HG03025 (cell line): ENCODE data around the gene ADGRA1.
"Not testable (repeated sequence)": the region's sequence is repeated elsewhere in the genome, so short reads cannot be mapped to it uniquely, and the experiment has no call there.

Experiments used
- ATAC-seq: cut with Tn5 transposase; IDR thresholded peaks from one replicate; pipeline ENCODE4 v1.9.1; 2021; ENCODE audit warnings: mild to moderate bottlenecking, moderate library complexity; ENCODE audit not compliant: unreplicated experiment, low FRiP score

The ADGRA1 gene

GRCh38 chr10:133109711-133110110, 22.0 kb downstream of the ADGRA1 start:
- no peak for ATAC-seq

GRCh38 chr10:133110133-133110532, 22.4 kb downstream of the ADGRA1 start:
- no peak for ATAC-seq

DNA sequence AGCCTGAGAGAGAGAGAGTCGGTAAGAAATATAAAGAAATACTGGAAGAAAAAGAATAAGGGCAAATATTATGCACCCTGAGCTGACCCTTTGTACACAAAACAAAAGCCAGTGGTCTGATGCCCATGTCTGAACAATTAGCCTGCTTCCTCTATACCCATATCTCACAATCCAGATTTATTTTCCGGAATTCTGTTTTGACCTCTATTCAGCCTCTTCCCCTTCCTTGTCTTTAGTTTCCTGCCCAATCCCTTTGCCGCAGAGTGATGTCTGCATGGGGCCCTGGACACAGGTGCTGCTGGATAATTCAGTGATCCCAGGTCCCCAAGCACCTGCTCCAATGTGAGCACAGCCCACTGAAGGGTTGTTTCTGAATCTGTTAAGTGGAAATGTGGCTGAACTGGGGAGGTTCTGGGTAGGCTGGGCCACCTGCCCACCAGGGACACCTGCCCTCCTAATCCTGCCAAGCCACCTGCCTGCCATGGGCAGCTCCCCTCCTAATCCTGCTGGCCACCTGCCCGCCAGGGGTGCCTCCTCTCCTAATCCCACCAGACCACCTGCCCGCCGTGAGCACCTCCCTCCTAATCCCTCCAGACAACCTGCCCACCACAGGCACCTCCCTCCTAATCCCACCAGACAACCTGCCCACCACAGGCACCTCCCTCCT, 23.0 kb downstream of the ADGRA1 start:
- ATAC-seq: no peak

DNA sequence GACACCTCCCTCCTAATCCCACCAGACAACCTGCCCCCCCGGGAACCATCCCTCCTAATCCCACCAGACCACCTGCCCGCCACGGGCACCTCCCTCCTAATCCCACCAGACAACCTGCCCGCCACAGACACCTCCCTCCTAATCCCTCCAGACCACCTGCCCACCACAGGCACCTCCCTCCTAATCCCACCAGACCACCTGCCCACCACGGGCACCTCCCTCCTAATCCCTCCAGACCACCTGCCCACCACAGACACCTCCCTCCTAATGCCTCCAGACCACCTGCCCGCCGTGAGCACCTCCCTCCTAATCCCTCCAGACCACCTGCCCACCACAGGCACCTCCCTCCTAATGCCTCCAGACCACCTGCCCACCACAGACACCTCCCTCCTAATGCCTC, 23.9 kb downstream of the ADGRA1 start:
- not testable (repeated sequence) for ATAC-seq

- no peak for ATAC-seq
Measured at GRCh38 chr10:133113146-133113830, 25.6 kb downstream of the ADGRA1 start.

DNA sequence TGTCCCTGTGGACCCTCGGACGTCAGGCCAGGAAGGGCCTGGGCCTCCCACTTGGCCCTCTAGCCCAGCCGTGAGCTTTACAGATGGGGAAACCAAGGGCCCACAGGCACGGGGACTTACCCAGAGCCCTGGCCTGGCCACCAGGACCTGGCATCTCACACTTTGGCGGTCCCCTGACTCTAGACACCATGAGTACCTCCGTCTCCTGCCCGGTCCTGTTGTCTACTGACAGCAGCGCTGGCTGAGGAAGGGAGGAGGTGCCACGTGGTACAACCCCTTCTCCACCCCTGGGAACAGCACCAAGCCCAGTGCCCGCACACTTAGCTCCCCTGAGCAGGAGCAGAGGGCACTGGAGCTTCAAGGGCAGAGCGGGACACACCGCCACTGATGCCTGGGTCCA, 26.1 kb downstream of the ADGRA1 start:
- ATAC-seq: no peak

GRCh38 chr10:133114251-133114650, 26.5 kb downstream of the ADGRA1 start:
- ATAC-seq: no peak

DNA sequence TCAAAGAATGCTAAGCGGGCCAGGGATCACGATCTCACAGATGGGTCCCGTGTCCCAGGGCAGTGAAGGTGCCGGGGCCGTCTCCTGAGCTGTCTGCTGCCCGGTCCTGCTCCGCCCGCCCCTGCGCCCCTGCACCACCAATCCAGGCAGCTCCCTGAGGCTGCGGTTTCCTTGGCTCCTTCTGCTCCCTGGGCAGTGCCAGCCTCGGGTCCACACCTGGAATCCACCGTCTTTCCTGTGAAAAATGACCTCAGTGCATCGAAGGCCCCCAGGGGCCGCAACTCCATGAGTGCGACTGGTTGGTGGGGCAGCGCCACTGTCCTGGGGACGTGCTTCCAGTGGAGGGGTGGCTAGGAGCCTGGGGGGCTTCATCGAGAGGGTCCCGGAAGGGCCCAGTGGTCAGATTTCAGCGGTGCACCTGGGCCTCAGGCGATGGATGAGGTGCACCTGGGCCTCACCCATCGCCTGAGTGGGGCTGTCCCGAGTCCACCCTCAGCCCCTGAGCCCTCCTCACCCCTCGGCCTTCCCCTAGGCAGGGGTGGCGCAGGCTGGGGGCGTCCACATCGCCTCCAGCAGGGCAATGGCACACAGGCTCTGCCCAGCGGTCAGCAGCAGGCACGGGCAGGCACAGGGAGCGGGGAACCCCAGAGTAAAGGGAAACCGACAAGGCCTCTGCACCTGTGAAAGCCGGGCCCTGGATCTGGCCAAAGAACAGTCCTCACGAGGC, 27.2 kb downstream of the ADGRA1 start:
- ATAC-seq: no peak

GRCh38 chr10:133115453-133115842, 27.7 kb downstream of the ADGRA1 start:
- no peak for ATAC-seq

DNA sequence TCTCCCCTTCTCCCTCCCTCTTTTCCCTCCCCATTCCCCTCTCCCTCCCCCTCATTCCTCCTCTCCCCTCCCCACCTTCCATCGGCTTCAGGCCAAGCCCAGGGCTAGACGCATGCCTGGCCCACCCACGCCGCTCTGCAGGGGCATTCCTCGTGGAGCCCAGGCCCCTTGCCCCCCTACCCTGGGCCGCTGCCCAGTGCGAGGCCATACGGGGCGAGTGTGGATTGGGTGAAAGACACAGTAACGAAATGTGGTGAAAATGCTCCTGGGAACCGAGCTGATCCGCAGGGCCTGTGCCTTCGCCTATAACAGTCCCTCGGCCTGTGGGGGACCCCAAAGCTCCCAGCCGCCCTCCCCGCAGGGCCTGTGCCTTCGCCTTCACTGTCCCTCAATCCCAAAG, 28.3 kb downstream of the ADGRA1 start:
- no peak for ATAC-seq

GRCh38 chr10:133116455-133116854, 28.7 kb downstream of the ADGRA1 start:
- ATAC-seq: no peak

DNA sequence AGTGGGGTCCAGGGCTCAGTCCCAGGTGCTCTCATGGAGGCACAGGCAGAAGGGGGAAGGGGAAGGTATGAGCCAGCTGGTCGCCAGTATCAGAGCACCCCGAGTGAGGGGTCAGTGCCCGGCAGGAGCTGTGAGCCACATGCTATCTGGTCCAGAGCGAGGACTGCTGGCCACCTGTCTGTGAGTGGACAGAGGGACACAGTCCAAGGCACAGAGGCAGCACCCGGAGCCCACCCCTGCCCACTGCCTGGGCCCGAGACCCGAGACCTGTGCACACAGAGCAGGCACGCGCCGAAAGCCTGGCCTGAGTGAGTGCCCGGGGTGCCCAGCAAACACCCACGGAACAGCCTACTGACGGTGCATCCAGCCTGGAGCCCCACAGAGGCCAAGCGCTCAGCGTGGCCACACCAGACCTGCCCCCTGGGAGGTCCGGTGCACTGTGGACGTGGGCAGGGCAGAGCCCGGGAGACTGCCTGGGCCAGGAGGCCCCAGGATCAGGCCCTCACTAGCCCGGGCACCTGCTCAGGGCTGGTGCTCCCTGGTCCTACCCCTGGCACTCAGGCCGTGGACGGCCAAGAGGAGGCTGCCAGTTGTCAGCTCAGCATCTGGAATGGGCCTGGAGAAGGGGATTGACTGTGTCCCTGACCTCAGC, 29.4 kb downstream of the ADGRA1 start:
- ATAC-seq: no peak

- no peak for ATAC-seq
Measured at GRCh38 chr10:133117688-133118071, 30.0 kb downstream of the ADGRA1 start.

DNA sequence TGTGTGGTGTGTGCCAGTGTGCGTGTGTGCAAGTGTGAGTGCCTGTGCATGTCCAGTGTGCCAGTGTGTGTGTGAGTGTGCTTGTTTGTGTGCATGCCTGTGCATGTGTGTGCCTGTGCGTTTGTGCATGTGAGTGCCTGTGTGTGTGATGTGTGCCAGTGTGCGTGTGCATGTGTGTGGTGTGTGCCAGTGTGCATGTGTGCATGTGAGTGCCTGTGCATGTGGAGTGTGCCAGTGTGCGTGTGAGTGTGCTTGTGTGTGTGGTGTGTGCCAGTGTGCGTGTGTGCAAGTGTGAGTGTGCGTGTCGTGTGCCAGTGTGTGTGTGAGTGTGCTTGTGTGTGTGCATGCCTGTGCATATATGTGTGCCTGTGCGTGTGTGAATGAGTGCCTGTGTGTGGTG, 33.8 kb downstream of the ADGRA1 start:
- ATAC-seq: no peak

GRCh38 chr10:133122171-133122935, 34.6 kb downstream of the ADGRA1 start:
- ATAC-seq: no peak

DNA sequence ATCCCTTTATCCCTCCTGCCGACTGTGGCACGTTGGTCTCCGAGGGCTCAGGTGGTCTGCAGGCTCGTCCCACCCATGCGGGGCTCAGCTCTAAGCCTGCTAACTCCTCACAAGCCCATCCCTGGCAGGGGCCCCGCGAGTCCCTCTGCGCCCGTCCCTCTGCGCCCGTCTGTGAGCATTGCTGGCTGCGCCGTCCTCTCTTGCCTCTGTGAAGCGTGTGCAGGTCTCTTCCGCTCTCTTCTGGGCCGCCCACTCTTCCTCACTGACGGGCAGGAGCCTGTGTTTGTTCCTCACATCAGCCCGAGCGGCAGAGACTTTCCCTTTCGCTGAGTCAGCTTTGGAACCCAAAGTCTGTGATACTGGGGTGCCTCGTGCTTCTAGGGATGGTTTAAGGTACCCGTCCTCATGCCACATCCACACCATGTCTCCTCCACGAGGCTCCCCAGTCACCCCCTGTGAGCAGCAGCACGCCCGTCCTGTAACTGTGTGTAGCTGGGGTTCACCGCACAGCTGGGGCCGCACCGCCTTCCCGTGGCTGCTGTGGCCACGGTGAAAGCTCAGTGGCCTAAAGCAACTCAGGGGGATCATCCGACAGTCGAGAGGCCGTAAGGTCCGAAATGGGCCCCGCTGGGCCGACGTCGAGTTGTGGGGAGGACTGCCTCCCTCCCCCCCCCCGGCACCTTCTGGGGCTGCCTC, 35.5 kb downstream of the ADGRA1 start:
- no peak for ATAC-seq

DNA sequence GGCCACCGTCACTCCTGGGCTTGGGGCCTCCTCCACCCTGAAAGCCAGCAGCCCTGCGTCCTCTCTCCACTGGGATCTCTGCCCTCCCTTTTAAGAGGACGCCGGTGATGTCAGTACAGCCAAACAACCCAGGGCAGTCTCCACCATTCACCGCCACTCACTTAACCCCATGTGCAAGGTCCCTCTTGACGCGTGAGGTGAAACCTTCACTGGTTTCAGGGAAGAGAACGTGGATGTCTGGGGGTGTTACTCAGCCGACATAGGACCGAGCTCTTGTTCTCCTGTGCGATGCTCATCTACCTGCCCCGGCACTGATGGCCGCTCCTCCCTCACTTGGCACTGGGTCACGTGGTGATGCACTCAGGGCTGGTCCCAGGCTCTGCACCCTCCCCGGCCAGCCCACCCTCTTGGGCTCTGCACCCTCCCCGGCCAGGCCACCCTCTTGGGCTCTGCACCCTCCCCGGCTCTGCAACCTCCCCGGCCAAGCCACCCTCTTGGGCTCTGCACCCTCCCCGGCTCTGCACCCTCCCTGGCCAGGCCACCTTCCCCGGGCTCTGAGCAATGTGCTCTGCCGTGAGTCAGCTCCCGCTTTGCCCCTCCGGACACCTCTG, 36.1 kb downstream of the ADGRA1 start:
- ATAC-seq: no peak

DNA sequence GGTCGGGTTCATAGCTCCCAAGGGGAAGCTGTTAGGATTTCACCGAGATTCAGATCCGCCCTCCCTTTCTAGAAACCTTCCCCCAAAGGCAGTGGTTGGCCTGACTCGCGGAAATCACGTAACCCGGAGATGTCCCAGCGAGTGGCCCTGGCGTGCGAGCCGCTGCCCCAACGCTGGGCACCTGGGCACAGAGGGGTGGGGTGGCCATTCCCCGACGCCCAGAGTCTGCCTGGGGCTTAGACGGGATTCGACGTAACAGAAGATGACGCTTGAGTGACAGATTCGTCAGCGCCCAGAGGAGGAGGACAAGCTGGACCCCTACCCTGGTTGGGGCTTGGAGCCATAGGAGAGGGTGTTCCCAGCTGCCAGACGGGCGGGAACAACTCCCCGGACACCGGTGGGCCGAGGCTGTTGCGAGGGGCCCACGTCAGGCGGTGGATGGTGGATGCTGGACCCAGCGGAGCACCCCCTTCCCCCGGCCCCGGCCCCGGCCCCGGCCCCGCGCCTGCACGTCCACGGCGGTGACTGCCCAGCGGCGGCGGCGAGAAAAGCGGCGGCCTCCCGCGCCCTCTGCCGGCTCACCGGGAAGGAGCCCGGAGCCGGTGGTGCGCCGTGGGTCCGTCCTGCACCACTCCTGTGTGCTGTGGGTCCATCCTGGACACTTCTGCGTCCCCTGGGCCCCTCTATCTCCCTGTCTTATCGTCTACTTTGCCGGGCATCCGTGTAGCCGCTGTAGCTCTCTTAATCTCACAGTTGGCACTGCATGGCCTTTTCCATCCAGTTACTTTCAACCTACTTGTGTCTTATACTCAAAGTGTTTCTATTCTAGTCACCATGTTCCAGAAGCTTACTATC, 36.9 kb downstream of the ADGRA1 start:
- no peak for ATAC-seq

- ATAC-seq: no peak
Measured at GRCh38 chr10:133125901-133126300, 38.2 kb downstream of the ADGRA1 start.
